DMS53 treated with DMSO at 0.1 percent for 48 hours (cell line): ENCODE results near the gene NHLRC2.

Experiments used
- DNase-seq: peaks from one replicate; lab custom pipeline; 2025; ENCODE audit not compliant: unreplicated experiment; lab: John Stamatoyannopoulos, UW

The NHLRC2 gene

DNA sequence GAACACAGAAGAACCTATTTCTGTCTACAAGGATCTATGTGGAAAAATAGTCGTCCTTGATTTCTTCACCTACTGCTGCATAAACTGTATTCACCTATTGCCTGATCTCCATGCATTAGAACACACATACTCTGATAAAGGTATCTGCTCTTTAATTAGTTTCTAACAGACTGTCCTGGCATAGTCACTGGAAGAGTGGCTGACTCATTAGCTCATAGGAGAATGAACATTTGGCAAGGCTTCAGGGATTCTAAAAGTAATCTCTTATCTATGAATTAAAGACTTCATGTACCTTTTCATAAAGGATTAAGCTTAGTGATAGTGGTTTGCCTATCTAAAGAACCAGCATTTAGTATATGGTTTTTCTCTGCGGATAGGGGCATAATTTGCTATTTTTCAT, 4.1 kb downstream of the NHLRC2 start:
- DNase-seq = no peak

DNA sequence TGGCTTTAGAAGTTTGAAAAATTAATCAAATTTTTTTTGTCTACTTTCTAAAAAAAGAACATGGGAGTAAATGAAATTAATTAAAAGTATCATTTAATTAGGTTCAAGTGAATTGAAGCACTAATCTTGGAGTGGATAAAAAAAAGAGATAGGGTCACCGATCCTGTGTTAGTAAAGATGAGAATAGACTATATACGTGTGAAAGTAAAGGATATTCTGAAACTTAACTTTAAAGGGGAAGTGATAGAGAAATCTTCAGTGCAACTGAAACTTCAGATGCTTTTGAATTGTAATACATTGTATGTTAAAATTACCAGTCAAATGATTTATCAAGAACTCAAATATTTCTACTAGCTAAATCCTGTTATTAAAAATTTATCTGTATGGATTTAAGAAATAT, 4.8 kb downstream of the NHLRC2 start:
- no peak for DNase-seq

DNA sequence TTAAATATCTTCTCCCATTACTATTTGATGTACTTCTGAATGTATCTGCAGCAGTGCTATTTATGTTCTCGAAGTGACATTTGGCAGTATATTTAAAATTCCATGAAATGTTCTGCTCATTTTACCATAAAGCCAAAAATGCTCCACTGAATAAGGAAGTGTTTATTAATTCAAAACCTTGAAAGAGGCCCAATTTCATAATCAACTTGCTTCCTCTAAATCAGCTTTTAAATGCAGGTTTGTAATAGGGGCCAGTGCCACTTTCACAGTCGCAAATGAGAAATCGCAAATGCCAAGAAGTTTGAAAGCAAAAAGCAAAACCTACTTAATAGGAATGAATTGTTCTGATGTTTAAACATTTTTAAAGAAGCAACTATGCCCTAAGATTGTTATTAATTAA, 11.4 kb downstream of the NHLRC2 start:
- no peak for DNase-seq

DNA sequence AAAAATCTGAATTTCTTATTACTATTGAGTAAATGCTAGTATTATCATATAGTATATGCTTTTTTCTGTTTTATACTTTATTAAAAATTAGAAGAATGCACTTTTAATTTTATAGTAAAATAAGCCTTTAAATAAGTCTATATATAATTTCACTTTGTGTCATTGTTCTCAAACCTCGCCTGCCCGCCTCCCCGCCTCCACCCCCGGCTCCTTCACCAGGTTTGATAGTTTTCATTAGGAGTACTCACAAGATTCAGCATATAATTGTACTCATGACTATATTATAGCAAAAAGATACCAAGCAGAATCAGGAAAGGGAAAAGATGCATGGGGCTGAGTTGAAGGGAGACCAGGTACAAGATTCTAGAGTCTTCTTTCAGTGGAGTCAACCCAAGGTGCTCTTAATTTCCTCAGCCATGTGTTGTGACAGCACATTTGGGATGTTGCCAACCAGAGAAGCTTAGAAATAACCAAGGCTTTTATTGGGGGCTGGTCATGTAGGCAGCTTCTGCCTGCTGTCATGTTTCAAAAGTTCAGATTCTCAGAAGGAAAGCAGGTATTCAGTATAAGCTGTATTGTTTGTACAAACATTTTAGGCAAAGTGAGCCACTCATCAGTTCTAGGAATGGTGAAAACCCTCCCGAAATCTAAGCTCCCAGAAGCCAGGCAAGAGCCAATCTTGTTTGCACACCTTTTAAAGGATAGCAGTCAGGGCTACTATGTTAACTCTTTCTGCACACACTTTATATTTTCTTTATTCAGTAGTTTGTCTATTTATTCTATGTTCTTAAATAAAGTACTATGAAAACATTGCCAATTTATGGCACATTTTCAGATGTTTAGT, 12.3 kb downstream of the NHLRC2 start:
- DNase-seq = no peak

DNA sequence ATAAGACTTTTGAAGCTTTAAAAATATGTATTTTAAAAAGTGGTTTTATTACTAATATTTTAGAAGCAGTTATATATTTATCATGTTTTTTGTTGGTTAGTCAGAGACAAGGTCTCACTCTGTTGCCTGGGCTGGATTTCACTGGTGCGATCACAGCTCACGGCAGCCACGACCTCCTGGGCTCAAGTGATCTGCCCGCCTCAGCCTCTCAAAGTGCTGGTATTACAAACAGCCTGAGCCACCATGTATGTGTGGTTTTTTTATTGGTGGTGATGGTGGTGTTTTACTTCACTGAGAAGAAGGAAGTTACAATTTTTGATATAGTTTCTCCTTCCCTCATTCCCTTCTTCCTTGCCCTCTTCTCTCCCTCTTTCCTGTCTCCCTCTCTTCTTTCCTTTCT, 13.4 kb downstream of the NHLRC2 start:
- no peak for DNase-seq

DNA sequence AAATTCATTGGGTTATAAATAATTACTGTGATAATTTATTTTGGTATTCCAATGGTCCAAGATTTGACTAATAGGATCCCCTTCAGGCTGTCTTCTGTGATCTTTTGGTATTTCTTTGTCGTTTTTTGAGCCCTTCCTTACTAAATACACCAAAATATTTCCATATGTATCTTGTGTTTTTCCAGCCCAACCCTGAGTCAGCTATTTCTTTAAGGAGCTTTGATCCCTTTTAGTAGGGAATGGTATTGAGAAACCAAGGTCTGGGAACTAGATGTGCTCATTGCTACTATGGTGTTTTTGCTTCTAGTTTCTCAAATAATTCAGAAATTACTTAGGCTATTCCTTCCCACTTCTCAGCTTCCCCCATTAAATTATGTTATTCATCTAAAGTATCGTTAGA, 15.3 kb downstream of the NHLRC2 start:
- DNase-seq = no peak

DNA sequence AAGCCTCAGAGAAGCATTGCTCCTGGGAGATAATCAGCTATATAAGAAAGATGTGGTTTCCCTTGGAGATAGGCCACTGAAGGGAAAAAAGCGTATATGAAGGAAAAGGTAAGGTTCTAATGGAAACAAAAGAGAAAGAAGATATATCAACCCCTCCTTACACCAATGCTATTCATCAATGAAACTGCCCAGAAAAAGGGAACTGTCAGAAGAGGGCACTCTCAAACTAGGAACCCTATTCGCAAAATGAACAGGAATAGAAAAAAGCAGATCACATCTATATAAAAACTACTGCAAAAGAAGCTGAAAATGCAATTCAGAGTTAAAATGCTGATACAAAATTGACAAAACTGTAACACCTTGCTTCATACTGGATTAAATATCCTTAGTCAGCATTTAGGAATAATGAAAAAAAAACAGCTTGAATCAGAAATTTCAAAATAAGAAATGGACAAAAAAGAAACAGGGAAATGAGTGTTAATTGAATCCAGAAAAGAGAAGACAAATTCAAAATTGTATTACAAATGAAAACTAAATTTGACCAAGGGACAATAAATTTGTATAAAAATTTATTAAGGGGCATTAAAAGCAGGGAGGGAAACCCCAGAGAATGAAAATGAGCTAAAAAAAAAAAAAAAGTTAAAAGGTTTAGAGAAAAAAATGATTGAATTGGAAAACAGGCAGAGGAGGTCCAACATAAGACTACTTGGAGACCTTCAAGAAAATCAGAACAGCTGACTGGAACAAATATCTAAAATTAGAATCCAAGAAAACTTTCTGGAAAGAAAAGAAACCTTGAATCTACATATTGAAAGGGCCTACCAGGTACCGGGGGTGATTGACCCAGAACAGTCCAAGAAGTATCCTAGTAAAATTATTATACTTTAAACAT, 17.9 kb downstream of the NHLRC2 start:
- DNase-seq = peak; percentile 2

DNA sequence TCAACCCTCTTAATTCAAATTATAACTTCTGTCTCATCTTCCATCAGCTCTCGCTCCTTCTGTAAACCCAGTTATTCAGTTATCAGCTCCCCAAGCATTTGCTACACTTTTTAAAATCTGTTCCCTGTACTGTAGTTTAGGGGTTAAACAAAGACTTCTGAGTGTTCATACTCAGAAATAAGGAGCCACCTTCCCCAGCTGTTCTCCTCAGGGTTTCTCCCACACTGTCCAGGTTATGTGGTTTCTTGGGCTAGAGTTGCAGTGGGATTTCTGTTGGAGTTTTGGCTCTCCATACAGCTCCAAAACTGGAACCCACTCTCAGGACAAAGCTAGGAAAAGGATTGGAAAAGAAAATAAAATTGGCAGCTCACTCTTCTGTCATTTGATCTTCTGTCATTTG, 20.8 kb downstream of the NHLRC2 start:
- DNase-seq = no peak

DNA sequence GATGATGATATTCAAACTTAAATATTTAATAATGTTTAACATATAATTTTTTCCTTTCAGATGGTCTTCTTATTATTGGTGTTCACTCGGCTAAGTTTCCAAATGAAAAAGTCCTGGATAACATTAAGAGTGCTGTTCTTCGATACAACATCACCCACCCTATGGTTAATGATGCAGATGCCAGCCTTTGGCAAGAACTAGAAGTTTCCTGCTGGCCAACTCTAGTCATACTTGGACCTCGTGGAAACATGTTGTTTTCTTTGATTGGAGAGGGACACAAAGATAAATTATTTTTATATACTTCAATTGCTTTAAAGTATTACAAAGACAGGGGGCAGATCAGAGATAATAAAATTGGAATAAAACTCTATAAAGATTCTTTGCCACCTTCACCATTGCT, 22.0 kb downstream of the NHLRC2 start:
- no peak for DNase-seq

DNA sequence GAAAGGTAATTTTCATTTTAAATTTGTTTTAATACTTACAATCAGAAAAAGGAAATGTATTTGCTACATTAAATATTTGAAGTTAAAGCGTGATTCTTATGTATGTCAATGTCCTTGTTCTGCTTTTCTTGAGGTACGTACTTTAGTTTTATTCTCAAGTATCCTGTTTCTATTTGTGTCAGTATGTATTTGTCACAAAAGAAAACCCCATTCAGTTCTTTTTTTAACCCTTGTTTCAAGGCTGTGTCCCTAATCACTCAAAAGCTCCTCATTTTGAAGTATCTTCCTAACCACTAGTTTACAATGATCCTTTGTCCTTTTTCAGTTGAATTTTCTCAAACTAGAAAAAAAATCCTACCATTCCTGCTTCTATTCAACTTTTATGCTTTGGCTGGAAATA, 25.2 kb downstream of the NHLRC2 start:
- no peak for DNase-seq

DNA sequence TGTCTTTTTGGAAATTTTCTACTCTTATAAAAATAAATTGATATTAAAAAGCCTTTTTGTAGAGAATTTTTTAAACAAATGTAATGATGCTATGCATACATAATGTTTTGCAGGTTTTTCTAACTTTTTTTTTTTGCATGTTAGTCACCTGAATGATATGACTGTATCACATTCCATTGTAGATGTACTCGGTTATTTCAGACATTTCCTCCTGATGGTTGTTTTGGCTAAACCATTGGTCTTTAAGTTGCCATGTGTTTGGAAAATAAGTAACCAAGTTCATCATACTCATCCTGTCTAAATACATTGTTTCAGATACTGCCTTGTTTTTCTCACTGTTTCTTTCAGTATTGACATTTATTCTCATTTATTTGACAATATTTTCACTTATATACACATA, 25.8 kb downstream of the NHLRC2 start:
- no peak for DNase-seq

DNA sequence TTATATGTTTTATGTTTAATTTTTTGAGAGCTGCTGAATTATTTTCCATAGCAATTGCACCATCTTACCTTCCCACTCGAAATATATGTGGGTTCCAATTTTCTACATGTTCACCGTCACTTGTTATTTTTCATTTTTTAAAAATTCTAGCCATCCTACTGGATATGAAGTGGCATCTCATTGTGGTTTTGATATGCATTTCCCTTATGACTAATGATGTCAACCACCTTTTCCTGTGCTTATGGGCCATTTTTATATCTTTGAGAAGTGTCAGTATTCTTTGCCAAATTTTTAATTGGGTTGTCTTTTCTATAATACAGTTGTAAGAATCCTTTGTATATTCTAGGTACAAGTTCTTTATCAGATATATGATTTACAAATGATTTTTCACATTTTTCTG, 27.8 kb downstream of the NHLRC2 start:
- DNase-seq = no peak

DNA sequence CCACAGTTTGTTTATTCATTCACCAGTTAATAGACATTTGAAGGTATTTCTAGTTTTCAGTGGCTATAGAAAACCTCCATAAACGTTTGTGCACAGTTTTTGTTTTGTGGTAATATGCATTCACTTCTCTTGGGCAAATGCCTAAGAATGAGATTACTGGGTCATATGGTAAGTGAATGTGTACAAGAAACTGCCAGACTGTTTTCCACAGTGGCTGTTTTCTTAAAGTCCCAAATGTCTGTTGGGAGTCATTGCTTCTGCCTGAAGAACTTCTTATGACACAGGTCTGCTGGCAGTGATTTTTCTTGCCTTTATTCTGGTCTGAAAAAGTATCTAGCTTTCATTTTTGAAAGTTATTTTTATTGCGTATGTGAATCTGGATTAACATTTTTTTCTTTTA, 35.5 kb downstream of the NHLRC2 start:
- DNase-seq = no peak

DNA sequence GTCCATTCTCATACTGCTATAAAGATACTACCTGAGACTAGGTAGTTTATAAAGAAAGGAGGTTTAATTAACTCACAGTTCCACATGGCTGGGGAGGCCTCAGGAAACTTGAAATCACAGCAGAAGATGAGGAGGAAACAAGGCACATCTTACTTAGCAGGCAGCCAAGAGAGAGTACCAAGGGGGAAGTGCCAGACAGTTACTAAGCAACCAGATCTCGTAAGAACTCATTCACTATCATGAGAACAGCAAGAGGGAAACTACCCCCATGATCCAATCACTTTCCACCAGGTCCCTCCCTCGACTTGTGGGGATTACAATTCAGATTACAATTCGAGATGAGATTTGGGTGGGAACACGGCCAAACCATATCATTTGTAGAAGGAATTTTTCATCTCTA, 36.3 kb downstream of the NHLRC2 start:
- DNase-seq = no peak

DNA sequence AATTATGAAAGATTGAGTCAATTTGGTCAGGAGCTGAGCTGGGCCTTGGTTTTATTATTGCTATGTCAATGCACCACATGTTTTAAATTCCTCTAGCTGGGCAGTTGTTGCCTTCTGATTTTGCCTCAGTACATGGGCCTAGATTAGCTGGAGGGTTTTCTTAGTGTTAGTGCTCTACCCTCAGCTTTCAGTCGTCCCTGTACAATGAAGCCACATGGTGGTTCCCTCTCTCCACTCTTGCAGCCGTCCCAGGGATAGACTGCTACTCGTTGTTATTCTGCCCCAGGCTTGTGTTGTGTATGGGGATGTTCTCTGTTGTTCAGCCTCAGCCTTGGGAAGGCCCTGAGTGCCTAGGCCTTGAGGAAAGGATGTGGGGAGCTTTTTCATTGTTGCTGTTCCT, 37.0 kb downstream of the NHLRC2 start:
- no peak for DNase-seq

DNA sequence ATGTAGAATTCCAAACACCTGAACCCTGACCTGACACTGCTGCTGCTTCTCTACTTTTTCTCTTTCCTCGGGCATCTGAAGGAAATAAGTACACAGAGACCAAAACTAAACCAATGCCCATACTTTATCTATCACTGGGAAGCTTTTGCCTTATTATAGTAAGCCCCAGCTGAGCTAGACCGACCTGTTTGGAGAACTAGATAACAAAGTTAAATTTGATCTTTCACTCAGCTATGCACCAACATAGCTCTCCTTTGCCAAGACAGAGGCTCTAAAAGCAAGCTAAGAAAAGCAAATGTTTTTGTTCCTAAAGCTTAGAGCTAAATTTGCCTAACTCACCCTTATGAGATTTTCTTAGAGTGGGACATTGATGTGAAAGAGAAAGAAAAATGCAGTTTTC, 39.1 kb downstream of the NHLRC2 start:
- DNase-seq = no peak

DNA sequence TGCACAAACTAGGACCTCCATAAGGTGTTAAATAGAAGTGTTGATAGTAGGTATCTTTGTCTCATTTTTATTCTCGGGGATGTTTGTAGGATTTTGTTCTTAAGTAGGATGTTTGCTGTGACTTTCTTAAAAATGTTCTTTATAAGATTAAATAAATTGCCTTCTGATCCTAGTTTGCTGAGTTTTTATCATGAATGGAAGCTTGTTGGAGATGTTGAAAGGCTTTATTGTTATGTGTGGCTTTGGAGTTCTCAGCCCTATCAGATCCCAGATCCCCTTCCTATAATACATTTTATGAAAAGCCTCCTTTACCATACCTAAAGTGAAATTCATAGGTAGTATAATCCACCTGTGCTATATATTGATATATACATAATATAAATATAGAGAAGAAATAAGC, 40.1 kb downstream of the NHLRC2 start:
- no peak for DNase-seq

DNA sequence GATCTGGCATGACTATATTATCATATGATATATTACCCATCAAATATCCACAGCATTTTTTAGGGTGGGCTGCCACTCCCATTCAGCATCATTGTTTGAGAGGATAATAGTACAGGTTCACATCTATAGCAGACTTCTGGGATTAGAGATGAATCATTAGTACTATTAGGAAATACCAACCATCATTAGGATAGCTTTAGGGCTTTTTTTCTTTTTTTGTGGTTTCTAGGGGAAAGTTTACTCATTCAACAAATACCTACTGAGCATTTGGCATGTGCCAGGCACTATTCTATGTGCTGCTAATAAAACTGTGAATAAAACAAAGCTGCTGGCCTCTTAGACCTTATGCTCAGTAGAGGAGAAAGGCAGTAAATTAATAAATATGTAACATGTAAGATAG, 40.6 kb downstream of the NHLRC2 start:
- no peak for DNase-seq

DNA sequence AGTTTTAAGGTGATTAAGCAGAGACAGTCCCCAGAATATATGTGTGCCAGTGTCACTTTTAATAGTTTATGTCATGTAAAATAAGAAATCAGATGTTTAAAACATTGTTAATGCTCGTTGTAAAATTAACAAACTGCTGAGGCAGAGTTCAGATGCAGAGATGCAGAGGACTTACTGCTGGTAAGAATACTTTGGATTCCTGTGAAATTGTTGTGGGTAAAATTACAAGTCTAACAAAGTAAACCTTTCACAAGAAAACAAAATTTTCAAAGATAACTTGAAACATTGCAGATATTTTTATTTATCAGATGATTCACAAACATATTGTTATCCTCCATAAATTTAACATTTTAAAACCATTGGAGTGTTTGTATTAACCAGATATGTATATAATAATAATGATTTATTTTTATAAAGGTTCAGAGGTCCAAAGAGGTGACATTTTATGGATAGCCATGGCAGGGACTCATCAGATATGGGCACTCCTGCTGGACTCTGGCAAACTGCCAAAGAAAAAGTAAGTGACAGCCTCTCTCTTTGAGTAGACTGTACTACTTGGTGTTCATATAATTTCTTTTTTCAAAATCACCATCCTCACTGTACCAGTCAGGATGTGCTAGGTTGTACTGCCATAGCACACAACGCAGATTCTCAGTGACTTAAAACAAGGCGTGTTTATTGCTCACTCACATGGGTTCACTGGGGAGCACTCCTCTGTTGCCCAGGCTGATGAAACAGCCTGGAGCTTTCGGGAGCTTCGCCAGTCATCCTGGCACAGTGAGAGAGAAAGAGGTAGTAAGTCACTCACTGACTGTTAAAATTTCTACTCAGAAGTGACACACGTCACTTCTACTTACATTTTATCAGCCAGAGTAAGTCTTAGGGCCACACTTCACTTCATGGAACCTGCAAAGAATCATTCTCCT, 43.5 kb downstream of the NHLRC2 start:
- no peak for DNase-seq

DNA sequence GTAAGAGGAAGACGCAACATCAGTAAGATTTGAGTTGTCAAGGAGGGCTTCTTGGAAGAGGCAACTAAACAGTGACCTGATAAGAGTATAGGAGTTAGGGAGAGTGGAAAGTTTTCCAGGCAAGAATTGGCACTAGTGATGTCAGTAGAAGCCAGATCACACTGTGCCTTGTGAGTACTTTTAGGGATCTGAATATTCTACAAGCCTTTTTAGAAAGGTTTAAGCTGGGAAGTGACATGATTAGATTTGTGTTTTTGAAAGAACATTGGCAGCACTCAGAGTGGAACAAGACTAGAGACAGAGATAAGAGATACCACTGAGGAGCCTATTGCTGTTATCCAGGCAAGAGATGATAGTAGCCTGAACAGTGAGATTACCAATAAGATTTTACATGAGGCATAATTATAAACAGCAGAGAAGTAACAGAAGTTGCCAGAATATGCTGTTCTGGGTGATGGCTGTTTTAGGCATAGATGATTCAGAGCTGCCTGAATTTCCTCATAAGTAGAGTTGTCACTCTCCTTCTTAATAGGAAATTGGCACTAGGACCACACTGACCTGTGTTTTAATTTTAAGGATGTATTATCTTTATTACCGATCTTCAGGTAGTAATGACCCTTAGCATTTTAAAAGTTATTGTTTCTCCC, 45.6 kb downstream of the NHLRC2 start:
- no peak for DNase-seq

DNA sequence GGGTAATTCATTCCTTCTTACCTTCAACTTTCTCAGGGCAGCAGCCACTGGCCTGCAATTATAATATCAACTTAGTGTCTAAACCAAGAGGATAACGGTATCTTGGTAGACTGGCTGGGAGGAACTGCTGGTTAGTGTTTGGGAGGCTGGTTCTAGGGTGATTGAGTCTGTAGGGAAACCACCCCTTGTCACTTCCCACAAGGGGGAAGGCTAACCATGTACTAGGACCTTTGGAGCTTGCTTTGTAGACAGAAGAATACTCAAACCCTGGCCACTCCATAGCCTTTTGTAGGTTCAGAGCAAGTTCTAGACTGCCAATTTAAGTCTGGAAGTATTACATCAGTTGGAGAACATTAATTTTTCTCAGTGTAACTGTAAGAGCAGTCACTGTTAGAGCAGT, 51.3 kb downstream of the NHLRC2 start:
- no peak for DNase-seq
